ACC112 (cell line): ENCODE results near the gene SBF1.
A peak's percentile ranks its signal among the peaks of the same experiment; 100 is the strongest.

ENCODE experiments used
- H2AFZ ChIP-seq: fragments of 200-600 bp; sonication (generic); one replicate; pipeline ENCODE4 v1.6.0; 2017; ENCODE audit warnings: antibody characterized with exemption, low read length; ENCODE audit not compliant: unreplicated experiment
- H3K27ac ChIP-seq: fragments of 200-600 bp; sonication (generic); 2 replicates; pipeline ENCODE4 v1.5.1; 2014; ENCODE audit warnings: low read depth, mild to moderate bottlenecking, antibody characterized with exemption, low read length, moderate library complexity
- H3K27me3 ChIP-seq: fragments of 200-600 bp; sonication (generic); 2 replicates; pipeline ENCODE4 v1.6.1; 2014; ENCODE audit warnings: mild to moderate bottlenecking, antibody characterized with exemption, low read length, moderate library complexity, mixed read lengths; ENCODE audit not compliant: insufficient read depth
- H3K36me3 ChIP-seq: fragments of 200-600 bp; sonication (generic); 2 replicates; pipeline ENCODE4 v1.6.1; 2016; ENCODE audit warnings: mild to moderate bottlenecking, antibody characterized with exemption, low read length, moderate library complexity, mixed read lengths; ENCODE audit not compliant: insufficient read depth
- H3K4me1 ChIP-seq: fragments of 200-600 bp; sonication (generic); one replicate; pipeline ENCODE4 v1.6.1; 2016; ENCODE audit warnings: low read length, mixed read lengths; ENCODE audit not compliant: insufficient read depth, unreplicated experiment, control insufficient read depth
- H3K4me3 ChIP-seq: fragments of 200-600 bp; sonication (generic); 2 replicates; pipeline ENCODE4 v1.5.1; 2014; ENCODE audit warnings: mild to moderate bottlenecking, low read depth, low read length
- H3K79me2 ChIP-seq: fragments of 200-600 bp; sonication (generic); one replicate; pipeline ENCODE4 v1.6.0; 2016; ENCODE audit warnings: low read length; ENCODE audit not compliant: control insufficient read depth, unreplicated experiment, insufficient read depth

SBF1 gene

GRCh38 chr22:50482107-50483074, 7.6 kb upstream of the SBF1 start:
- peaks cover 7% of the 10 kb centered on the region for H3K27me3 ChIP-seq
- peak overlapping the region; percentile 68 for H3K4me3 ChIP-seq
- no peak overlapping the region for H3K27ac ChIP-seq
- no peaks in the 10 kb centered on the region for H3K36me3 ChIP-seq
- H2AFZ ChIP-seq, result no peak overlapping the region
- no peaks in the 10 kb centered on the region for H3K79me2 ChIP-seq
- H3K4me1 ChIP-seq, result no peaks in the 10 kb centered on the region

GRCh38 chr22:50481440-50482106, 6.7 kb upstream of the SBF1 start, which contains the start of gene ADM2:
ADM2 (plus strand) TSS chr22:50481543; CDS start chr22:50481848, 305 bp downstream.
- Histone ChIP-seq H3K79me2 (no peaks in the 10 kb centered on the region), H3K27ac (no peak within 1 kb of the TSS), H3K36me3 (no peaks in the 10 kb centered on the region), H2AFZ (no peak within 1 kb of the TSS), H3K27me3 (peaks cover 7% of the 10 kb centered on the region), H3K4me1 (no peaks in the 10 kb centered on the region), H3K4me3 (peak within 1 kb of the TSS; percentile 68)

DNA sequence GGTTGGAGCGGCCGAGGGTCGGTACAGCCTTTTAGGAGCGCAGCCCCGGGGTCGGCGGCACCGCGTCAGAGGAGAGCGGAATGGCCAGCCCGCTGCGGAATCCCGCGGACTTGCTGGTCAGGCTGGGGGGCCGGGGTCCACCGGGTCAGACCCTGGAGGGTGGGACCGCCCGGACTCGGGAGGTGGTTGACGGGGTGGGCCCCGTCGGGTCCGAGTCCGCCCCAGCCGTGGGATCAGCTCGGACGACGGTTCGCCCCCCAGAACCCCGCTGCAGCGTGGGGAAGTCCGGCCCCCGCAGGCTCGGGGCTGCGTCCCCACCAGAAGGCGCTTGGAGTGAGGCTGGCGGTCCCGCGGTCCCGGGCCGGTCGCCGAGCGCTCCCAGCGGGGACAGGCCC, 6.2 kb upstream of the SBF1 start:
- Histone ChIP-seq H3K36me3 (no peaks in the 10 kb centered on the region), H3K27ac (no peak overlapping the region), H3K4me1 (no peaks in the 10 kb centered on the region), H3K27me3 (peaks cover 7% of the 10 kb centered on the region), H3K4me3 (peak overlapping the region; percentile 68), H2AFZ (no peak overlapping the region), H3K79me2 (no peaks in the 10 kb centered on the region)

DNA sequence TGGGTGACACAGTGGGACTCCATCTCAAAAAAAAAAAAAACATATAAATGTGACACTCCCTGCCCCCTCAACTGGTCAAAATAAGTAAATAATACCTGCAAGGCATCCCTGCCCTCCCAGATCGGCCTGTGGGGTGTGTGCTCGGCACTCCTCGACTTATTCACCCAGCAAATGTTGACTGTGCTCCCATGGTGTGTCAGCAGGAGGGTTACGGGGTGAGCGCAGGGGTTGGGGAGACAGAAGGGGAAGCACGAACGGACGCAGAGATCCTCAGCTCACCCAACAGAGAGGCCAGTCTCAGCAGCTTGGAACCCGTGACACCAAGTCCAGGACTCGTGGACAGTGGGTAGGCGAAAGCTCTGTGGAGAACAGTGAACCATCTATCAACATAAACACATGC, 4.9 kb upstream of the SBF1 start:
- H3K4me1 ChIP-seq, result peaks cover 4% of the 10 kb centered on the region
- no peaks in the 10 kb centered on the region for H3K79me2 ChIP-seq
- H3K27me3 ChIP-seq, result peaks cover 7% of the 10 kb centered on the region
- no peak overlapping the region for H2AFZ ChIP-seq
- H3K27ac ChIP-seq, result no peak overlapping the region
- no peak overlapping the region for H3K4me3 ChIP-seq
- no peaks in the 10 kb centered on the region for H3K36me3 ChIP-seq

DNA sequence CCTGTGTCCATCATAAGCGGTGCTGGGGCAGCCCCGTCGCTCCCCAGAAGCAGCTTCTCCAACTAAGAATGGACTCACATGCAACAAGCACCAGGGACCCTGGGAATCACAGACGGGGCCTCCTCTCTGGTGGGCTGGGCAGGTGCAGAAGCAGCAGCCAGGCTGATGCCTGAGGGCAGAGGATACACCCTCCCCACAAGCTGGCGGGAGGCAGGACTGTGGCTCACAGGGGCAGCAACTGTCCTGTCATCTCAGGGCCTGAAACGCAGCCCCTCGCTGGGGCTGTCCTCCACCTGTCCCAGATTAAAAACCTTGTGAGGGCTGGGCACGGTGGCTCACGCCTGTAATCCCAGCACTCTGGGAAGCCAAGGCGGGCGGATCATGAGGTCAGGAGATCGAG, 3.1 kb upstream of the SBF1 start:
- H2AFZ ChIP-seq, result no peak overlapping the region
- no peaks in the 10 kb centered on the region for H3K36me3 ChIP-seq
- no peak overlapping the region for H3K27ac ChIP-seq
- peaks cover 13% of the 10 kb centered on the region for H3K79me2 ChIP-seq
- H3K4me1 ChIP-seq, result peaks cover 10% of the 10 kb centered on the region
- peaks cover 7% of the 10 kb centered on the region for H3K27me3 ChIP-seq
- no peak overlapping the region for H3K4me3 ChIP-seq

- H3K27me3 ChIP-seq, result peaks cover 3% of the 10 kb centered on the region
- H3K27ac ChIP-seq, result no peak overlapping the region
- peaks cover 24% of the 10 kb centered on the region for H3K79me2 ChIP-seq
- peaks cover 10% of the 10 kb centered on the region for H3K4me1 ChIP-seq
- no peaks in the 10 kb centered on the region for H3K36me3 ChIP-seq
- H2AFZ ChIP-seq, result no peak overlapping the region
- H3K4me3 ChIP-seq, result no peak overlapping the region
Observed at GRCh38 chr22:50476868-50477267, 2.0 kb upstream of the SBF1 start.

DNA sequence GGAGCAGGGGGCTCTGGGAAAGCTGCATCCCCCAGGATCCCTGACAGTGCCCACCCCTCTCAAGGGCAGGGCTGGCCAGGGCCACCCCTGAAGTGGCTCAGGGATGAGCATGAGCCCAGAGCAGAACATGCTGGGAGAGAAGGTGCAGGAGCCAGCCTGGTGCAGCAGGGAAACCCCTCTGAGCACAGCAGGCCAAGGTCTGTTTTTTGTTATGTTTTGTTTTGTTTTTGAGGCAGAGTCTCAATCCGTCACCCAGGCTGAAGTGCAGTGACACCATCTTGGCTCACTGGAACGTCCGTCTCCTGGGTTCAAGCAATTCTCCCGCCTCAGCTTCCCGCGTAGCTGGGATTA, 792 bp upstream of the SBF1 start:
- Histone ChIP-seq H3K27ac (no peak overlapping the region), H3K4me1 (peaks cover 11% of the 10 kb centered on the region), H3K79me2 (peaks cover 36% of the 10 kb centered on the region), H3K4me3 (0 out of 2 replicates have a peak overlapping the region, but pooled peaks have one; percentile 76), H2AFZ (no peak overlapping the region), H3K27me3 (no peaks in the 10 kb centered on the region), H3K36me3 (no peaks in the 10 kb centered on the region)

DNA sequence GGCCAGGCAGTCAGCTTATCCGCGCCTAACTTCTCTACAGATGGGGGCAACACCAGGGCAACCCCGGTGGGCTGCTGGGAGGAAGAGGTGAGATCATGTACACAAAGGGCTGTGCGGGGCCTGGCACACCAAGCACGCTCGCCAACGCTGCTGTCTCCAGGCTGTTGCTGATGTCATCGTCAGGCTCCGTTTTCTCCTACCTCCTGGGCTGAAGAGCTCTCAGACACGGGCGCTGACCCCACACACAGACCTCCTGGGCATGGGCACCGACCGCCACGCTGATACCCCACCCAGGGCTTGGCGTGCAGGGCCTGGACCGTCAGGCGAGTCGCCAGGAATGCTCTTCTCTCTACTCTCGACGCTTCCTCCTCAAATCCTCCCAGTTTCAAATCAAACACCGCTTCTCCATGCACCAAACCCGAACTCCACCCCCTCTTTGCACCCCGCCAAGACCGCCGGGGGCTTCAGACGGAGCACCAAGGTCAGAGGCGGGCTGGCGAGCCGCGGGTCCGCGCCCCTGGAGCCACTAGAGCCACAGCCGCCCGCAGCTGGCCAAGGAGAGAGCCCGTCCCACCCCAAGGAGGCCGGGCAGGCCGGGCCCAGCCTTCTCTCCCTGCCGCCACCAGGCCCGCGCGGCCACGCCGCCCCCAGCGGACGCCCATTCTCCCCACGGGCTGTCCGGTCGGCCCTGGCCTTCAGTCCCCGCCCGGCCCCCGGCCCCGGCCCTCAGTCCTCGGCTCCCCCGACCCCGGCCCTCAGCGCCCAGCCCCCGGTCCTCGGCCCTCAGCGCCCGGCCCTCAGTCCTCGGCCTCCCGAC, 772 bp downstream of the SBF1 start:
- Histone ChIP-seq H3K4me1 (peaks cover 24% of the 10 kb centered on the region), H3K27me3 (no peaks in the 10 kb centered on the region), H3K36me3 (no peaks in the 10 kb centered on the region), H3K79me2 (peaks cover 43% of the 10 kb centered on the region), H2AFZ (no peak overlapping the region), H3K27ac (no peak overlapping the region), H3K4me3 (peak overlapping the region; percentile 92)

DNA sequence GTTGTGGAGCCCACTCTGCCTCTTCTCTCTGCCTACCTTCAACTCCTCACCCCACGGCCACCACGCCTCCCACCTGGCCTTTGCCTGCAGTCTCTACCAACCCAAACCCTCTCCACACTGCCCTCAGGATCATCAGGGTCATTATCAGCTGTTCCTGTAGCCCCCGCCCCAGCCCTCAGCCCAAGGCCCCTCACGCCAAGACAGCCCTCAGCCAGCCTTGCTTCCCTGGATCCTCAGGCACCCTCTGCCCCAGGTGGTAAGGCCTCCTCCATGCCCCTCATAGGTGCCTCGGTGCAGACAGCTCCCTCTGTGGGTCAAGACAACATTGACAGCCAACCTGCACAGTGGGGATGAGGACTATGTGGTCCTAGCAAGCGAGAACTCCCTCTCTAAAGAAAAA, 1.7 kb downstream of the SBF1 start:
- H3K36me3 ChIP-seq, result no peaks in the 10 kb centered on the region
- peak overlapping the region; percentile 92; the same call in 1 of the 2 replicates for H3K4me3 ChIP-seq
- H2AFZ ChIP-seq, result no peak overlapping the region
- H3K27me3 ChIP-seq, result no peaks in the 10 kb centered on the region
- H3K79me2 ChIP-seq, result peaks cover 43% of the 10 kb centered on the region
- no peak overlapping the region for H3K27ac ChIP-seq
- peaks cover 24% of the 10 kb centered on the region for H3K4me1 ChIP-seq

GRCh38 chr22:50471962-50472361, 2.9 kb downstream of the SBF1 start:
- H3K79me2 ChIP-seq, result peaks cover 43% of the 10 kb centered on the region
- no peaks in the 10 kb centered on the region for H3K27me3 ChIP-seq
- H3K4me1 ChIP-seq, result peaks cover 24% of the 10 kb centered on the region
- no peak overlapping the region for H3K4me3 ChIP-seq
- H3K36me3 ChIP-seq, result no peaks in the 10 kb centered on the region
- no peak overlapping the region for H2AFZ ChIP-seq
- H3K27ac ChIP-seq, result no peak overlapping the region
